GM19468 (cell line): ENCODE measurements around the gene TATDN3.
A peak's percentile ranks its signal among the peaks of the same experiment; 100 is the strongest.
"Not testable (repeated sequence)": the region's sequence is repeated elsewhere in the genome, so short reads cannot be mapped to it uniquely, and the experiment has no call there.

Experiments
- ATAC-seq: cut with Tn5 transposase; IDR thresholded peaks from one replicate; pipeline ENCODE4 v1.9.1; 2021; ENCODE audit warnings: mild to moderate bottlenecking, moderate library complexity, moderate number of reproducible peaks; ENCODE audit not compliant: unreplicated experiment; ENCODE audit errors: extremely low read depth

Gene TATDN3, protein sequence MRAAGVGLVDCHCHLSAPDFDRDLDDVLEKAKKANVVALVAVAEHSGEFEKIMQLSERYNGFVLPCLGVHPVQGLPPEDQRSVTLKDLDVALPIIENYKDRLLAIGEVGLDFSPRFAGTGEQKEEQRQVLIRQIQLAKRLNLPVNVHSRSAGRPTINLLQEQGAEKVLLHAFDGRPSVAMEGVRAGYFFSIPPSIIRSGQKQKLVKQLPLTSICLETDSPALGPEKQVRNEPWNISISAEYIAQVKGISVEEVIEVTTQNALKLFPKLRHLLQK

DNA sequence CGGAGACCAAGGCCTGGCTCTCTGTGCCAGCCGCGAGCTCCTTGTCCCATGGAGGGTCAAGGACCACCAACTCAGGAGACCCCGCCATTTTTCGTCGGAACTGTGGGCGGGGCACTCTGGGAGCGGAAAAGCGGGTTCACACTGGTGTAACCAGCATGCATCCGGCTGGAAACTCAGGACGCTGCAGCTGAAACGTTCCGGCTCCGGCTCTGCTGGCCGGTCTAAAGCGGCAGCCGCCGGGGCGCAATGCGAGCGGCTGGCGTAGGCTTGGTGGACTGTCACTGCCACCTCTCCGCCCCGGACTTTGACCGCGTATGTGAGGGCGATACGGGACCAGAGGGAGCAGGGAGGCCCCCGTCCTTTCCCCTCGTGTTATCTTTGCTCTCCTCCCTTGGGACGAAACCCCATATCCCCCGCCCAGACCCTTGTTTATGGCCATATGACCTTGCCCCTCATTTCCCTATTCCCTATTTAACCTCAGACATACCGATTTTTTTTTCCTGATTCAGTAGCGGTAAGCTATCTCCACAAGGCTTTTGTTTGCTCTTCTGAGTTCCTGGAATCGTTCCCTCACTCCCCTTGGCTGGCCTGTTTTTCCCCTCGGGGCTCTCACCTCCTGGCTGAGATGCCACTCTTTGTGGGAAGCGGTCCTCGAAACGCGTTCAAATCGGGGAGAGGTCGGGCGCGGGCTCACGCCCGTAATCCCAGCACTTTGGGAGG, at the start of gene TATDN3, which contains the start of gene NSL1:
TATDN3 (plus strand) TSS at position 219 of the 720 bp plus-strand sequence; CDS start at position 247, 28 bp downstream.
NSL1 (minus strand) TSS at position 102 of the 720 bp plus-strand sequence; CDS start at position 88, 14 bp downstream.
- ATAC-seq: peak; percentile 57

DNA sequence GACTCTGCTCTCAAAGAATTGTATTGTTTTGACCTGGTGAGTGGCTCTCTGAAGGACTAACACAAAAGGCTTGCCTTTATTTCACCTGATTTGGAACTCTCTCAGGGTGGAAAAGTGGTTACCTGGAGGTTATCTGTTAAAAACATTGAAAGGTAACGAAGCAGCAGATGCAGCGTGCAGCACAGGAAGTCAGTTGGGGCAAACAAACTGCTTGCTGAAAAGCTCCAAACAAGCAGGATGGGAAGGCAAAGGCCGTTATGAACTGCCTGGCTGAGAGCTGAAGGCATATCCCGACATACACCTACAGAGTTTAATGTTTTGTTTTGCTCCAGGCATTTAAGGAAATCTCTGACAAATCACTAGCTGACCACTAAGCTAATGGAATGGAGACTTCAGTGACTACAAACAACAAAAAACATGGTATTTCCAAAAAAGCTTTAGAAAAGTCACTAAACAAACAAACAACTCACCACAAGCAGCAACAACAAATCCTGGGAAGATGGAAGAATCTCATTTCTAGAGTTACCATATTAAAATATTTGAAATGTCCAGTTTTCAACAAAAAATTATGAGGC, 47.7 kb upstream of the TATDN3 start:
- no peak for ATAC-seq

DNA sequence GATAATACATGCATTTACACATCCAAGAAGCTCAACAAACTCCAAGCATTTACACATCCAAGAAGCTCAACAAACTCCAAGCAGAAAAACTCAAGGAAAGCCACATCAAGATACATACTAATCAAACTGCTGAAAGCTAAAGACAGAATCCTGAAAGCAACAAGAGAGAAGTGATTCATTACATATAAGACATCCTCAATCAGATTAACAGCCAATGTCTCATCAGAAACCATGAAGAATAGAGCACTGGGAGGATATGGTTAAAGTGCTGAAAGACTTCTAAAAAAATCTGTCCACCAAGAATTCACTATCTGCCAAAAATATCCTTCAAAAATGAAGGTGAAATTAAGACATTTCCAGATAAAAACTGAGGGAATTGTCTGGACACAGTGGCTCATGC, 46.4 kb upstream of the TATDN3 start:
- ATAC-seq: no peak

DNA sequence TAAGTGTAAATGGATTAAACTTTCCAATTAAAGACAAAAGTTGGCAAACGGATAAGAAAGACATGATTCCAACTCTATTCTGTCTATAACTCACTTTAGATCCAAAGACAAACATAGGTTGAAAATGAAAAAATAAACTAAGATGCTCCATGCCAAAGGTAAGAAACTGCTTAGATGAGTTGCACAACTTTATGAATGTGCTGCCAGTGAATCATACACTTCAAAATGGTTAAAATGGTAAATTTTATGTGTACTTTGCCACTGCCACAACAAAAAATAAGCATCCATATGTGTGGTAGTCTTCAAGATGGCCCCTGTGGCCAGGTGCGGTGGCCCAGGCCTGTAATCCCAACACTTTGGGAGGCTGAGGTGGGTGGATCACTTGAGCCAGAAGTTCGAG, 45.1 kb upstream of the TATDN3 start:
- ATAC-seq: no peak

DNA sequence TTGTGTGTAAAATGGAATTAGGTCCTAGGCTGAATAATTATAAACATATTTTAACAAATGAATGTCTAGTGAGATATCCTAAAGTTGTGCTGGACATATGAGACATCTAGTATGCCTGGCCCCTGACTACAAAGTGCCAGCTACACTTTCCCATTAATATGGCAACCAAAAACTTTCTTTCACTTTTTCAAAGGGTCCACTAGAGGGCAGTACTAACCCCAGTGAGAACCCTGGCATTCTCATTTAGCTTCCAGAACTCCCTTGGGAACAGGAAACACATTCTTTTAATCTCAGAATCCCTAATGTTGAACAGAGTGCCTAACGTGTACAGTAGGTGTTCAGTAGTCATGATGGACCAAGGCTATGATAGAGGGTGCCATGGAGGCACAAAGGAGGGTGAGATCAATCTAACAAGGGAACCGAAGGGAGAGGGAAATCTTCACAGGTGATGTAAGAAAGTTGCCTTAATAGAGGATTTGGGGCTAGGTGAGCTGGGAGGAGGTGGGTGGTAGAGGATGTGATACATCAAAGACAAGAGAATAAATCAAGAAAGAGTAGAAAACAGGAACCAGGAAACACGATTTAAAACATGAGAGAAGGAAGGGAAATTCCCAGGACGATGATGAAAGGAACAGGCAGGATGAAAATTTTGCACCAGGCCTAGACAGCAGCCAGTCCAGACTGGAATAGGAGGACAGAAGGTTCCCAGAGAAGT, 41.7 kb upstream of the TATDN3 start:
- no peak for ATAC-seq

DNA sequence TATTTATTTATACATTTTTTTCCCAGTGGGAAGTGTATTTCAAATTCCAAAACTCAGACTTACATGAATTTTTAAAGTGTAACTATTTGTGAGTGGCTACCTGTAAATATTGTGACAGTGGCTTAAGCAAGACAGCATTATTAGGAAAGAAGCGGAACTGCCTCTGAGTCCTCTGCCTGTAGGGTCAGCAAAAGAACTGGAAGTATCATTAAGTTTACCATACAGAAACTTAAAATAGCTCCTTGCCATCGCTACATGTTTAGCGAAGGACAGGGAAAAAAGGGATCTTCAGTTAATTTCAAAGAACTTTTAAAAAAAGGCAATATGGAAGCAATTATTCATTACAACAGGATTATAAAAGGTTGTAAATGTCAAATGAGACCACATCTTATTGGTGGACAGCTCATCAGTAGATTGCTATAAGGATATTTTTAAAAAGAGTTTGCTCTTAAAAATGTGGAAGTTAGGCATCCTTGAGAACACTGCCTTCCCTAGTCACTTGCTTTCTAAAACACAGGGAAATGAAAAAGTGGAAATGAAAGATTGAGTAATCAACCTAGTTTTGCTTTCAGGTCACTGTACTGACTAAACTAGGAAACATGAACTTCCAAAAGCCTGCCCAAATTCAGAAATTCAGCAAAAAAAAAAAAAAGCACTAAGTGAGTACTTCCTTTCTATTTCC, 39.3 kb upstream of the TATDN3 start:
- no peak for ATAC-seq

DNA sequence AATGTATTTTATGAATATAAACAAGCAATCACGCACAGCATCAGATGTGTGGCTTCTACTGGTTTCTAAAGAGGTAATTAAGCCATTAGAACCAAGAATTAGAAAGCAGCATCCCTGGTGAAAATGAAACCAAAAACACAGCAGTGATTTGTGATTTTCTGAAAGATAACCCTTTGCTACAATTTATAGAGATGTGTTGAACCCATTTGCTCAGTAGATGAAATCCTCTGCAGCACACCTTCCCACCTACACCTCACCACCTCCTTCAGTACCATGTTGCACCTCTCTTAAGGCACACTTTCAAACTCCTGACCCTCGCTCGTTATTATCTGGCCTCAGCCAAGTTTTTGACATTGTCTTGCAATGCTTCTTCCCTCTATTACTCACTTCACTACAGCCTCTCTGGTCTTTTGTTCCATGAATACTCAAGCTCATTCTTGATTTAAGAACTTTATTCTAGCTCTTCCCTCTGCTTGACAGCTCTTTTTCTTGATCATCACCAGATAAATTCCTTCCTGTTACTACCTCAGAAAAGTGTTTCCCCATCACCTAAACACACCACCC, 38.7 kb upstream of the TATDN3 start:
- no peak for ATAC-seq

DNA sequence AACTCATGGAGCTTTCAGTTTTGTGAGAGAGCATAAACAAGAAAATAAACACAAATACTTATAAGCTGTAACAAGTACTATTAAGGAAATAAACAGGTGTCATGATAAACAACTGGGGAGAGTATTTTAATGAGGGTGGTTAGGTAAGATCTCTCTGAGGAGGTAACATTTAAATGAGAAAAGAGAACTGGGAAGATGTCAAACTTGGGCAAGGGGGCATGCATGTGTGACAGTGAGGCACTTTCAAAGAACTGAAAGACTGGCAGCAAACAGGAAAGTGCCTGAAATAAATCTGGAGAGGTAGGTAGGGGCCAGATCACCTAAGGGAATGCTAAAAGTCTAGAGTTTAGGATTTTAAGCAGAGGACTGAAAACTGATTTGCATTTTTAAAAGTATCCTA, 37.9 kb upstream of the TATDN3 start:
- no peak for ATAC-seq

DNA sequence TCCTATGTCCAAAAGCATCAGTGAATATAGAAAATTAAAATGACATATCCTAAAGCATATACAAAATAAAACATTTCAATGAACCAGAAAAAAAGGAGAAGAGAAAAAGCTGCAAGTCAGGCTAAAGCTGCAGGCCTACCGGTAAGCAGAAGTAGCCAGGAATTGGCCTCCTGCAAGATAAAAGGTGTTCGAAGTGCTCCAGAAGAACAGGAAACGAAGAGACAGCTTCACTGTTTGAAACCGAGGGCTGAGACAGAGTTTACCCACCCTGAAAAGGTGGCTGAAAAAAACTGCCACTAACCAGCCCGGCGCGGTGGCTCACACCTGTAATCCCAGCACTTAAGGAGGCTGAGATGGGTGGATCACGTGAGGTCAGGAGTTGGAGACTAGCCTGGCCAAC, 37.5 kb upstream of the TATDN3 start:
- ATAC-seq: no peak

DNA sequence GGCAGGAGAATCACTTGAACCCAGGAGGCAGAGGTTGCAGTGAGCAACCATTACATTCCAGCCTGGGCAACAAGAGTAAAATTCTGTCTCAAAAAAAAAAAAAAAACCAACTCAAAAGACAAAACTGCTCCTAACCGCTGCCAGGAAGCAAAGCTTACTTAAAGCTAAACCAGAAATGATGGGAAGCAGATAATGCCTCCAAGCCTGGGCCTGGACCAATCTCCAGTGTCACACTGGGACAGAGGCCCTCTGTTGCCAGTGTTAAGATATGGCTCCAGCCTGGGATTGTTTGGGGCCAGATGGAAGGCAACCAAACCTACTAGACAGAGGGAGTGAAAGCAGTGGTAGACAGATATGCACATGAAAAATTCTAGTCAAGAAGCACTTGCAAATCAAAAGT, 37.0 kb upstream of the TATDN3 start:
- ATAC-seq: no peak

DNA sequence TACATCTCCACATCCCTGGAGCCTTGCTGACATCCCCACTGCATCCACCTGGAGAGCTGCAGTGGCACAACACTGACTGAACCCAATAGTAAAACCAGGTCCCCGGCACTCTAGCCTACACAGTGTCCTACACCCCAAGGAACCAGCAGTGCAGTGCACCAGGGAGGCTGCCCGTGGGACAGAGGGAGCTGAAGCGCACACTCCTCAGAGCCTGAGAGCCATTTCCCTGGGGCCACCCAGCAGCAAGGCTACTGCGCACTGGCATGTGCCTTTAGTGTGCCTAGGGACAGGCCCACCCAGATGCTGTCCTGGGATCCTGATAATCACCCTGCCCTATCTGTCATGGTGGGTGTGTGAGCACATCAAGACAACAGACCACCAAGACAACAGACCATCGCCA, 32.0 kb upstream of the TATDN3 start:
- ATAC-seq: no peak

DNA sequence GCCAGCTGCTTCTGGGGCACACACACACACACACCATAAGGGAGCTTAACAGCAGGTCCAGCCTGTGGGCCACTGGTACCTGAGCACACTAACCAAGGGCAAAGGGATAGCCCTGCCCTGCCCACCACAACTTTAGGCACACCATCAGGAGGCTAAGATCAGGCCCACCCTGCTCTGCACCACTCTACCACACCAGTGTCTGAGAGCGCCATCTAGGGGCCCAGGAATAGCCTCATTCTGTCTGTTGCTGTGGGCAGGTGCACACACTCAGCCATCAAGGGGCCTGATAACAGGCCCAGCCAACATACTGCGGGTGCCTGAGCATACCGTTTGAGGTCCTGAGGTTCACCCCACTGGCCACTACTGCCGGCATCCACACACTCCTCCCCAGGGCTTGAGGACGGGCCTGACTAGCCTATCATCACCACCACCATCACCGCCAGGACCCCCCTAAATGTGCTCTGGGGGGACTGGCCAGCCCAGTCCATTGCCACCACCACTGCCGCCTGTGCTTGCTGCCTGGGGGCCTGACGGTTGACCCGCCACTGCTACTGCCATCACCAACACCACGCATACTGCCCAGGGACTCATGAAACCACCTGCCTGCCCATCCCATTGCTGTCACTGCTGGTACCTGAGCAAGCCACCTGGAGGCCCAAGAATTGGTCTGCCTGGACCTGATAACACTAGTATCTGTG, 31.4 kb upstream of the TATDN3 start:
- ATAC-seq: no peak

DNA sequence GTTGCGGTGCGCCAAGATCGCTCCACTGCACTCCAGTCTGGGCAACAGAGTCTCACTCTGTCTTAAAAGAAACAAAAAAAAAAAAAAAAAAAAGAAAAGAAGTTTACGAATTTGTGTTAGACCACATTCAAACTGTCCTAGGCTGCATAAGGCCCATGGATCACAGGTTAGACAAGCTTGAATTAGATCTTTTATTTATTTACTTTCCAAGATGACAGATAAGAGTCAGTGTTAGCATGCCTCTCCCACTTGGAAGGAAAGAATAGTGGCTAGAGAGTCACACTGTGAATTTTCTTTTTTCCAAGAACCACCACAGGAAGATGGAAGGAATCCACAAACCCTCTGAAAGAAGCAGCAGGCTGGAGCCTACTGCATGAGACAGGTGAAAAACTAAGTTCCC, 29.5 kb upstream of the TATDN3 start:
- ATAC-seq: no peak

DNA sequence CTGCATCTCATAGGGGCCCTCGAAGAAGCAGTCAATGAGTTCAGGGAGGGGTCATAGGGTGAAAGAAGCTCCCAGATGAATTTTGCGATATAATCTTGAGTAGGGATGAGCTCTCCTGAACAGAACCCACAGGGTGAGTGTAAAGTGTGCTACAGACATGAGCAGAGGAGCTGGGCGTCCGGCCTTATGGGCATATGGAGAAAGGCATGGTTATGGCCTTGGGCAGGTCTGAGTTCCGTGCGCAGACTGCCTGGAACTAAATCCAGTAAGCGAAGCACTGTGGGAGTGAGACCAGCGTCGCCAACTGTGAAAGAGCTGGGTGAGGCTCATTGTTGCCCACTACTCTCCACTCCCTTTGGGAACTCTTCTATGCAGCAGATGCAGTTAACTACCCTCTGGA, 28.9 kb upstream of the TATDN3 start:
- ATAC-seq: no peak

DNA sequence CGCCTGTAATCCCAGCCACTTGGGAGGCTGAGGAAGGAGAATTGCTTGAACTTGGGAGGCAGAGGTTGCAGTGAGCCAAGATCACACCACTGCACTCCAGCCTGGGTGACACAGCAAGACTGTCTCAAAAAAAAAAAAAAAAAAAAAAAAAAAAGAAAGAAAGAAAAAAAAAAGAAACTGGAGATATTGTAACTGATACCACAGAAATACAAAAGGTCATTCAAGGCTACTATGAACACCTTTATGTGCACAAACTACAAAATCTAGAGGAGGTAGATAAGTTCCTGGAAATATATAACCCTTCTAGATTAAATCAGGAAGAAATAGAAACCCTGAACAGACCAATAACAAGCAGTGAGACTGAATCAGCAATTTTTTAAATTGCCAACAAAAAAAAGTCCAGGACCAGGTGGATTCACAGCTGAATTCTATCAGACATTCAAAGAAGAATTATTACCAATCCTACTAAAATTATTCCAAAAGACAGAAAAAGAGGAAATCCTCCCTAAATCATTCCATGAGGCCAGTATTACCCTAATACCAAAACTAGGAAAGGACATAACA, 26.9 kb upstream of the TATDN3 start:
- ATAC-seq: not testable (repeated sequence)

DNA sequence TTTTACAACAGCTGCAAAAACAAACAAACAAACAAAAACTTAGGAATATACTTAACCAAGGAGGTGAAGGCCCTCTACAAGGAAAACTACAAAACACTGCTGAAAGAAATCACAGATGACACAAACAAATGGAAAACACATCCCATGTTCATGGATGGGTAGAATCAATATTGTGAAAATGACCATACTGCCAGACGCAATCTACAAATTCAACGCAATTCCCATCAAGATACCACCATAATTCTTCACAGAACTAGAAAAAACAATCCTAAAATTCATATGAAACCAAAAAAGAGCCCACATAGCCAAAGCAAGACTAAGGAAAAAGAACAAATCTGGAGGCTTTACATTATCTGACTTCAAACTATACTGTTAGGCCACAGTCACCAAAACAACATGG, 24.9 kb upstream of the TATDN3 start:
- ATAC-seq: not testable (repeated sequence)

DNA sequence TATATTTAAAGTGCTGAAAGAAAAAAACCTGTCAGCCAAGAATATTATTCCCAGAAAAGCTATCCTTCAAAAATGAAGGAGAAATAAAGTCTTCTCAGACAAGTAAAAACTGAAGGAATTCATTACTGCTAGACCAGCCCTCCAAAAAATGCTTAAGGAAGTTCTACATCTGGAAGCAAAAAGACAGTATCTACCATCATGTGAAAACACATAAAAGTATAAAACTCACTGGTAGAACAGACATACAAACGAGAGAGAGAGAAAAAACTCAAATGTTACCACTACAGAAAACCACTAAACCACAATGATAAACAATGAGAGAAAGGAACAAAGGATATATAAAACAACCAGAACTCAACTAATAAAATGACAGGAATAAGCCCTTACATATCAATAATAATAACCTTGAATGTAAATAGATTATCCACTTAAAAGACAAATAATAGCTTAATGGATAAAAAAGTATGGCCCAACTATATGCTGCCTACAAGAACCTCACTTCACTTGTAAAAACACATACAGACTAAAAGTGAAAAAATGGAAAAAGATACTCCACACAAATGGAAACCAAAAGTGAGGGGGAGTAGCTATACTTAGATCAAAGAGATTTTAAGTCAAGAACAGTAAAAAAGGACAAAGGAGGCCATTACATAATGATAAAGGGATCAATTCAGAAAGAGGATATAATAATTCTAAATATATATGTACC, 22.1 kb upstream of the TATDN3 start:
- ATAC-seq: no peak

DNA sequence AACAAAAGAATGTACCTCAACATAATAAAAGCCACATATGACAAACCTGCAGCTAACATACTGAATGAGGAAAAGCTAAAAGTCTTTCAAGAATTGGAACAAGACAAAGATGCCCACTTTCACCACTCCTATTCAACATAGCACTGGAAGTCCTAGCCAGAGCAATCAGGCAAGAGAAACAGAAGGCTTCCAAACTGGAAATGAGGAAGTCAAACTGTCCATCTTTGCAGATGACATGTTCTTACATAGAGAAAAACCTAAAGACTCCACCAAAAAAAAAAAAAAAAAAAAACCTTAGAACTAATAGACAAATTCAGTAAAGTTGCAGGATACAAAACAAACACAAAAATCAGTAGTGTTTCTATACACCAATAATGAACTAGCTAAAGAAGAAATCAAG, 20.4 kb upstream of the TATDN3 start:
- ATAC-seq: no peak
